ENCODE results near the gene RPL27.
A peak's percentile ranks its signal among the peaks of the same experiment; 100 is the strongest.
"Not testable (repeated sequence)": the region's sequence is repeated elsewhere in the genome, so short reads cannot be mapped to it uniquely, and the experiment has no call there.

The RPL27 gene

DNA sequence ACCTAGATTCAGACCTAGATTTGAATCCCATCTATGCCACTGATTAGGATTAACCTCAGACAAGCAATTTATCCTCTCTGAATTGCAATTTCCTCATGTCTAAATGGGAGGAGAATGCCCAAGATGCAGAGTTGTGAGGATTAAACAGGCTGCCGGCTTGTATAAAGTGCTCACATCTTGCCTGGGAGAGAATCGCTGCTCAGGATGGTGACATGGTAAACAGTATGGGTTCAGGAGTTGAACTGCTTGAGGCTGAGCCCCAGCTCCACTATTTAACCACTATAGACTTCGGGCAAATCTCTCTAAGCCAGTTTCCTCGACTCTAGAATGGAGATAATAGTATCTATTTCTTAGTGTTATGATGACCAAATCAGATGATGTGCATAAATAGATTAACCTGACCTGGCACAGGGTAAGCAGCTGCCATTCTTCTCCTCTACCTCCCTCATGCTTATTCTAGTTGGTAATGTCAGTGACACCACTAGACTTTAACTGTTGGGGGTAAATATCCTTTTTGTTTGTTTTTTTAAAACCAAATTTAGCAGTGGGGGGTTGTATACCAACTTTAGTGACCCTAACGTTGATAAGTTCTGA, 732 bp upstream of the RPL27 start:
- peaks cover 32% of the 10 kb centered on the region for H3K4me1 ChIP-seq (ENCODE audit: control insufficient read depth, insufficient read depth, low read length, unreplicated experiment)
- H3K79me2 ChIP-seq (ENCODE audit: control insufficient read depth, insufficient read depth, low read length, unreplicated experiment), result peaks cover 30% of the 10 kb centered on the region
- peak overlapping the region; percentile 30 for H3K27ac ChIP-seq (ENCODE audit: low read depth, low read length)
- H3K4me3 ChIP-seq (ENCODE audit: low read depth, low read length), result peak overlapping the region; percentile 54
- H3K27me3 ChIP-seq (ENCODE audit: insufficient read depth, low read length), result no peaks in the 10 kb centered on the region
- peaks cover 19% of the 10 kb centered on the region for H3K36me3 ChIP-seq (ENCODE audit: insufficient read depth, low read length)
- H2AFZ ChIP-seq (ENCODE audit: low read length, unreplicated experiment), result peak overlapping the region; percentile 60

DNA sequence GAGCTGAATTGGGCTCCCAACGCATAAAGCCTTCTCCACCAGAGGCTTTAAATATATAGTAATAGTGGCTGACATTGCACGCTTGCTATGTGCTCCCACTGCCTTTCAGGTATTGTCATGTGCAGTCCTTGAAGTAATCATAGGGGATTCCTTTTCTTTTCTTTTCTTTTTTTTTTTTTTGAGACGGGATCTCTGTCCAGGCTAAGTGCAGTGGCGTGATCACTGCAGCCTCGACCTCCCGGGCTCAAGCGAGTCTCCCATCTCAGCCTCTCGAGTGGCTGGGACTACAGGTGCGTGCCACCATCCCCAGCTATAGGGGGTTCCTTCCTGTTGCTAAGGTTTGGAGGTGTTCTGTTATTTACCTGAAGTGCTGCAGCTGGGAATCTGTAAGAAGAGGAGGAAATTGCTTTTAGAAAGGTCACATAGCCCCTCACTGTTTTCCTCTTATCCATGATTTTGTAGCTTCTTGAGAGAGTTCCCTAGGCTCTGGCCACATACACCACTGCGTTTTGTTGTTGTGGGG, 845 bp downstream of the RPL27 start:
- Histone ChIP-seq H3K27ac (ENCODE audit: low read depth, low read length) (peak overlapping the region; percentile 85), H3K4me1 (ENCODE audit: control insufficient read depth, insufficient read depth, low read length, unreplicated experiment) (peaks cover 41% of the 10 kb centered on the region), H2AFZ (ENCODE audit: low read length, unreplicated experiment) (no peak overlapping the region), H3K36me3 (ENCODE audit: insufficient read depth, low read length) (peaks cover 26% of the 10 kb centered on the region), H3K27me3 (ENCODE audit: insufficient read depth, low read length) (no peaks in the 10 kb centered on the region), H3K4me3 (ENCODE audit: low read depth, low read length) (peak overlapping the region; percentile 98), H3K79me2 (ENCODE audit: control insufficient read depth, insufficient read depth, low read length, unreplicated experiment) (peaks cover 31% of the 10 kb centered on the region)

DNA sequence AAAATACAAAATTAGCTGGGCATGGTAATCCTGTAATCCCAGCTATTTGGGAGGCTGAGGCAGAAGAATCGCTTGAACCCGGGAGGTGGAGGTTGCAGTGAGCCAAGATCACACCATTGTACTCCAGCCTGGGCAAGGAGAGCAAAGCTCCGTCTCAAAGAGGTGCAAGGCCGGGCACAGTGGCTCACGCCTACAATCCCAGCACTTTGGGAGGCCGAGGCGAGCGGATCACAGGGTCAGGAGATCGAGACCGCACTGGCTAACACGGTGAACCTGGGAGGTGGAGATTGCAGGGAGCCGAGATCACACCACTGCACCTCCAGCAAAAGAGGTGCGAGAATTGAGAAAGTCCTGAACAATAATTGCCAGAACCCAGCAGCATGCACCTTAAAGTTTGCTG, 2.7 kb downstream of the RPL27 start:
- H2AFZ ChIP-seq (ENCODE audit: low read length, unreplicated experiment); H3K27me3 ChIP-seq (ENCODE audit: insufficient read depth, low read length): not testable (repeated sequence)
- Histone ChIP-seq H3K36me3 (ENCODE audit: insufficient read depth, low read length) (peaks cover 26% of the 10 kb centered on the region), H3K4me1 (ENCODE audit: control insufficient read depth, insufficient read depth, low read length, unreplicated experiment) (peaks cover 46% of the 10 kb centered on the region), H3K27ac (ENCODE audit: low read depth, low read length) (peak overlapping the region; percentile 71; the same call in 1 of the 2 replicates), H3K4me3 (ENCODE audit: low read depth, low read length) (0 out of 2 replicates have a peak overlapping the region, but pooled peaks have one; percentile 35), H3K79me2 (ENCODE audit: control insufficient read depth, insufficient read depth, low read length, unreplicated experiment) (peaks cover 31% of the 10 kb centered on the region)

DNA sequence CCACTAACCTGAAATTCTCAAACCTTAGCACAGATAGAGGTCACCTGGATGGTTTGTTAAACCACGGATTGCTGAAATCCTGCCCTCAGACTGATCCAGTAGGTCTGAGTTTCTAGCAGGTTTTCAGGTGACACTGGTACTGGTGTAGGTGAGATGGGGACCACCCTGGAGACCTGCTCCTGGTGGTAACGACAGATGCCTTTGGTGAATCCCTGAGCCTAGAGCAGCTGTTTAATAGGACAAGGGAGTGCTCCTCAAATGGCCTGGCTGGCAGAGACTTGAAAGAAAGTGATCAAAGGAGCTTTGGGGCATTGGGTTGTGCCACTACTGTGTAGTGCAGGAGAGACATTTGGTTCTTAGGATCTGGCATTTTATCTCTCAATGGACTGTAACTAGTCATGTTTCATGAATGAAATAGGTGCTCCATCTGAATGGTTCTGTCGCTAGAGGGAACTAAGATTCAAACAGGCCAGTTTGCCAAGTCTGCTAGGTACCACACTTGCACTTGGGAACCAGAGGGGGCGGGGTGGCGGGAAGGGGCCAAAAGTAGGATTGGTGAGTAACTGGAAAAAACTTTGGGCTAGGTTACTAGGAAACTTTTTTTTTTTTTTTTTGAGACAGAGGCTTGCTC, 5.4 kb downstream of the RPL27 start:
- H3K4me3 ChIP-seq (ENCODE audit: low read depth, low read length), result no peak overlapping the region
- H3K27me3 ChIP-seq (ENCODE audit: insufficient read depth, low read length), result no peaks in the 10 kb centered on the region
- H3K79me2 ChIP-seq (ENCODE audit: control insufficient read depth, insufficient read depth, low read length, unreplicated experiment), result peaks cover 45% of the 10 kb centered on the region
- peaks cover 25% of the 10 kb centered on the region for H3K36me3 ChIP-seq (ENCODE audit: insufficient read depth, low read length)
- H3K27ac ChIP-seq (ENCODE audit: low read depth, low read length), result peak overlapping the region; percentile 71
- no peak overlapping the region for H2AFZ ChIP-seq (ENCODE audit: low read length, unreplicated experiment)
- peaks cover 44% of the 10 kb centered on the region for H3K4me1 ChIP-seq (ENCODE audit: control insufficient read depth, insufficient read depth, low read length, unreplicated experiment)

DNA sequence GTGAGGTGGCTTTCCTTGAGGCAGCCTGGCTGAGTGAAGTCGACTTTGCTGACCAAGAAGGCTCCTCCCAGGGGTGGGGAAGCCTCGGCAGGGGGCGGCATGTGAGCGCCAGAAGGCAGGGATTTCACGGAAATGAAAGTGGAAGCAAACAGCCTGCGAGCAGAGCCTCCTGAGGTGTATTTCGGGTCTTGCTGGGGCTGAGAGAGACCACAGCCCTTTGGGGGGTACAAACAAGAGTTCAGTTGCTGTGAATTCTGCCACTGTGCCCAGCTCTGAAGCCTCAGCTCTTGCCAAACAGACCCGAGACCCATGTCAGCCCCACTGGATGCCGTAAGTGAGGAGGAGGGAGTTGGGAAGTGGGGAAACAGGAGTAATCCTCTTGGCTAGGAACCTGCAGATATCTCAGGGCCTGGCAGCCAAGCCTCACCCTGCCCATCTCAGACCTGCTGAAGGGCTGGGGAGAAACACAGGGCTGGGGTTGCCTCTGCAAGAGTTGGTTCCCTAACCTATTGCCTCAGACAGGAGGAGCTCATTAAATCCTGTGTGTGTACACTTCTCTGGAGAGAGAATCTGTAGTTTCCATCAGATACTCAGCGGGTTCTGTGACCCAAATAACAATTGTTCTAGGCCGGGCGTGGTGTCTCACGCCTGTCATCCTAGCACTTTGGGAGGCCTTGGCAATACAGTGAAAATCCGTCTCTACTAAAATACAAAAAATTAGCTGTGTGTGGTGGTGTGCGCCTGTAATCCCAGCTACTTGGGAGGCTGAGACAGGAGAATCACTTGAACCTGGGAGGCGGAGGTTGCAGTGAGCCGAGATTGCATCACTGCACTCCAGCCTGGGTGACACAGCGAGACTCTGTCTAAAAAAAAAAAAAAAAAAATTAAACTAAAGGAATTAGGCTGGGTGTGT, 8.7 kb downstream of the RPL27 start, which contains the start of gene IFI35:
IFI35 (plus strand) TSS at position 146 of the 913 bp plus-strand sequence; CDS start at position 310, 164 bp downstream.
- Histone ChIP-seq H3K79me2 (ENCODE audit: control insufficient read depth, insufficient read depth, low read length, unreplicated experiment) (peaks cover 37% of the 10 kb centered on the region), H3K4me1 (ENCODE audit: control insufficient read depth, insufficient read depth, low read length, unreplicated experiment) (peaks cover 34% of the 10 kb centered on the region), H3K36me3 (ENCODE audit: insufficient read depth, low read length) (peaks cover 16% of the 10 kb centered on the region; the same call in 1 of the 2 replicates), H3K27ac (ENCODE audit: low read depth, low read length) (peak within 1 kb of the TSS; percentile 94), H3K4me3 (ENCODE audit: low read depth, low read length) (peak within 1 kb of the TSS; percentile 92), H2AFZ (ENCODE audit: low read length, unreplicated experiment) (no peak within 1 kb of the TSS), H3K27me3 (ENCODE audit: insufficient read depth, low read length) (no peaks in the 10 kb centered on the region)

DNA sequence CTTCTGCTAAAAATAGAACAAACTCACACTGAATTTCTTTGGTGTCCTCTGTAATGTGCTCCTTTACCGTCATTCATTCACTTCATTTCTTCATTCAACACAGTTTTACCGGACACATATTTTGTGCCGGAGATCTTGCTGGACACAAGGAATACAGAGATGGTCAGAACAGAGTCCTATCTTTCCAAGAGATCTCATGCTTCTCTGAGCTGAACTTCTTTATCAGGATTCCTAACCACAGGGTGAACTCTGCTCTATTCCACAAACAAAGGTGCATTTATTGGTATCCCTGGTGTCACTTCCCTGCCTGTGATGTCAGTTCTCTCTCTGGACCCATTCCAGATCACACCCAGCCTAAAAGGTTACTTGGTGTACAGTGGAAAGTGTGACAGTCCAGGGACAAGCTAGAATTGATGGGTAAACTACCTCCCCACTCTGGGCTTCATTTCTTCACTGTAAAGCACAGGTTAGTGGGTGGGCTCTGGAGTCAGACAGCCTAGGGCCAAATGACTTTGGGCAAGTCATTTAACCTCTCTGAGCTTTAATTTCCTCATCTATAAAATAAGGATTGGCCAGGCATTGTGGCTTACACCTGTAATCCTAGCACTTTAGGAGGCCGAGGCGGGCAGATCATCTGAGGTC, 12.6 kb downstream of the RPL27 start:
- Histone ChIP-seq H3K27ac (ENCODE audit: low read depth, low read length) (no peak overlapping the region), H3K4me3 (ENCODE audit: low read depth, low read length) (no peak overlapping the region)

DNA sequence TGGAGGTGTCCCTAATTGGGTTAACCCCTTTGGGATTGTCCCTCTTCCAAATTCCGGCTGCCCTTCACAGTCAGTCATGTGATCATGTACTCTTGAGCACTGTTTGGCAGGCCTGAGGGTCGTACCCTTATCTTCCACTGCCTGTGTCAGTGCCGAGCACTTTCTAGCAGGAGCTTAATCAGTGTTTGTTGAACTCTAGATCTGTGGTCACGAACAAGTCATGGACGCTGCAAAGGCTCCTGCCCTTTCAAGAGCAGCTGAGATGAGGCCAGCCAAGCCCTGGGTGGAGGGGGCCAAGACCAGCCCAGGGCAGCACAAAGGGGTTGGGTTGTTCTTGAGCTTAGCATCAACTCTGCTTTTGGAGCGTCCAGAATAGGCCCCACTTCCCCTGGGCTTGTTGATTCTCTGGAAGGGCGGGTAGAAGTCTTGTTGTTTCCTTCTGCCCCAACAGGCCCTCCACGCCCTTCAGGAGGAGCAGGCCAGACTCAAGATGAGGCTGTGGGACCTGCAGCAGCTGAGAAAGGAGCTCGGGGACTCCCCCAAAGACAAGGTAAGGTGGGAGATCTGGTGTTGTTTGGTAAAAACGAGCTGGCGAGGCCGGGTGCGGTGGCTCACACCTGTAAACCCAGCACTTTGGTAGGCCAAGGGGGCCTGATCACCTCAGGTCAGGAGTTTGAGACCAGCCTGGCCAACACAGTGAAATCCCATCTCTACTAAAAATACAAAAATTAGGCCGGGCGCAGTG, 13.7 kb downstream of the RPL27 start:
- H3K27me3 ChIP-seq (ENCODE audit: insufficient read depth, low read length), result no peaks in the 10 kb centered on the region
- H3K4me3 ChIP-seq (ENCODE audit: low read depth, low read length), result no peak overlapping the region
- peaks cover 33% of the 10 kb centered on the region for H3K4me1 ChIP-seq (ENCODE audit: control insufficient read depth, insufficient read depth, low read length, unreplicated experiment)
- no peak overlapping the region for H2AFZ ChIP-seq (ENCODE audit: low read length, unreplicated experiment)
- no peak overlapping the region for H3K27ac ChIP-seq (ENCODE audit: low read depth, low read length)
- peaks cover 7% of the 10 kb centered on the region; the same call in 1 of the 2 replicates for H3K36me3 ChIP-seq (ENCODE audit: insufficient read depth, low read length)
- H3K79me2 ChIP-seq (ENCODE audit: control insufficient read depth, insufficient read depth, low read length, unreplicated experiment), result peaks cover 31% of the 10 kb centered on the region

More for the DNA sequence above, 12.6 kb downstream of the RPL27 start:
- Histone ChIP-seq H3K36me3 (ENCODE audit: insufficient read depth, low read length) (peaks cover 7% of the 10 kb centered on the region; the same call in 1 of the 2 replicates), H2AFZ (ENCODE audit: low read length, unreplicated experiment) (no peak overlapping the region), H3K4me1 (ENCODE audit: control insufficient read depth, insufficient read depth, low read length, unreplicated experiment) (peaks cover 29% of the 10 kb centered on the region), H3K79me2 (ENCODE audit: control insufficient read depth, insufficient read depth, low read length, unreplicated experiment) (peaks cover 34% of the 10 kb centered on the region), H3K27me3 (ENCODE audit: insufficient read depth, low read length) (no peaks in the 10 kb centered on the region)

DNA sequence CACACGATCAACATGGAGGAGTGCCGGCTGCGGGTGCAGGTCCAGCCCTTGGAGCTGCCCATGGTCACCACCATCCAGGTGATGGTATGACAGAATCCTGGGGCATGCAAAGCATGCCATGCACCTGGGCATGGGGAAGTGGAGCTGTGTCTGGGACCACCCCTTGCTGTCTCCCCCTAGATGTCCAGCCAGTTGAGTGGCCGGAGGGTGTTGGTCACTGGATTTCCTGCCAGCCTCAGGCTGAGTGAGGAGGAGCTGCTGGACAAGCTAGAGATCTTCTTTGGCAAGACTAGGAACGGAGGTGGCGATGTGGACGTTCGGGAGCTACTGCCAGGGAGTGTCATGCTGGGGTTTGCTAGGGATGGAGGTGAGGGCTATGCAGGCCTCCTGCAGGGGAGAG, 15.1 kb downstream of the RPL27 start:
- no peaks in the 10 kb centered on the region for H3K27me3 ChIP-seq (ENCODE audit: insufficient read depth, low read length)
- H3K4me3 ChIP-seq (ENCODE audit: low read depth, low read length), result no peak overlapping the region
- H3K4me1 ChIP-seq (ENCODE audit: control insufficient read depth, insufficient read depth, low read length, unreplicated experiment), result peaks cover 33% of the 10 kb centered on the region
- H3K27ac ChIP-seq (ENCODE audit: low read depth, low read length), result no peak overlapping the region
- H3K79me2 ChIP-seq (ENCODE audit: control insufficient read depth, insufficient read depth, low read length, unreplicated experiment), result peaks cover 20% of the 10 kb centered on the region
- H3K36me3 ChIP-seq (ENCODE audit: insufficient read depth, low read length), result peaks cover 14% of the 10 kb centered on the region; the same call in 1 of the 2 replicates
- H2AFZ ChIP-seq (ENCODE audit: low read length, unreplicated experiment), result no peak overlapping the region

DNA sequence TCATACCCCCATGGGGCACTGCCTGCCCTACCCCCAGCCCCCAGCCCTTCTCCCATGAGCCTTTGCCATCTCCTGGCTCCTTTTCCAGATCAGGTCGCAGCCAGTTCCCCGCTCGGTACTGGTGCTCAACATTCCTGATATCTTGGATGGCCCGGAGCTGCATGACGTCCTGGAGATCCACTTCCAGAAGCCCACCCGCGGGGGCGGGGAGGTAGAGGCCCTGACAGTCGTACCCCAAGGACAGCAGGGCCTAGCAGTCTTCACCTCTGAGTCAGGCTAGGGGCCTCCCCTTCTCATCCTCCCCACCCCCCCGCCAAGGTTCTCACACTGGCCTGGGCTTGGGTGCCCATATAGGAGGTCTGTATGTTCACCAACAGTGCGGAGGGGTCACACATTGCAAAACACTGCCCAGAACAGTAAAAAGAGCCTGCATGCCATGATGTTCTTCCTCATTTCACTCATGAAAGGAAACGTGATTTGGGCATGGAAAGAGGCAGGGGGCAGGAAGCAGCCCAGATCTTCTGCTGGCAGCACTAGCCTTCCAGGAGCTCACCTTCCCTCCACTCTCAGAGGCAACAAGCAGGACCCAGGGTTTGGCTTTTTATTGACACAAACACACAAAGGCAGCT, 15.9 kb downstream of the RPL27 start:
- Histone ChIP-seq H3K79me2 (ENCODE audit: control insufficient read depth, insufficient read depth, low read length, unreplicated experiment) (peaks cover 21% of the 10 kb centered on the region), H3K4me1 (ENCODE audit: control insufficient read depth, insufficient read depth, low read length, unreplicated experiment) (peaks cover 32% of the 10 kb centered on the region), H3K27me3 (ENCODE audit: insufficient read depth, low read length) (no peaks in the 10 kb centered on the region), H2AFZ (ENCODE audit: low read length, unreplicated experiment) (no peak overlapping the region), H3K4me3 (ENCODE audit: low read depth, low read length) (no peak overlapping the region), H3K36me3 (ENCODE audit: insufficient read depth, low read length) (peaks cover 20% of the 10 kb centered on the region; the same call in 1 of the 2 replicates), H3K27ac (ENCODE audit: low read depth, low read length) (no peak overlapping the region)

Measured in ACC112 (cell line).